AG04449 (cell line): ENCODE data around the gene SLCO2B1.

Experiments
- CTCF ChIA-PET: fragments of 350-600 bp; formaldehyde crosslinking; extraction: SDS; loops from one replicate; lab custom pipeline; 2021; ENCODE audit warnings: antibody characterized with exemption; lab: Yijun Ruan, JAX
- POLR2A ChIA-PET: fragments of 400-600, 350-600 bp; formaldehyde crosslinking; extraction: SDS; loops from one replicate; lab custom pipeline; 2020; ENCODE audit warnings: antibody characterized with exemption, inconsistent platforms; lab: Yijun Ruan, JAX
- DNase-seq: peaks from one replicate; pipeline ENCODE4 v3.0.0-alpha.2; 2010; ENCODE audit warnings: low read depth, low spot score
- H3K4me3 ChIP-seq: 2 replicates; pipeline ENCODE4 v1.5.1; 2011; ENCODE audit warnings: low read depth, mild to moderate bottlenecking, control low read depth, low read length
- TF ChIP-seq, protein P1 (sequence below): IDR thresholded peaks from one replicate; pipeline ENCODE4 v1.5.1; 2011; ENCODE audit warnings: mild to moderate bottlenecking, moderate library complexity, low read length, control low read depth, inconsistent platforms; ENCODE audit not compliant: insufficient read depth; ENCODE audit errors: missing control alignments

Gene SLCO2B1

DNA sequence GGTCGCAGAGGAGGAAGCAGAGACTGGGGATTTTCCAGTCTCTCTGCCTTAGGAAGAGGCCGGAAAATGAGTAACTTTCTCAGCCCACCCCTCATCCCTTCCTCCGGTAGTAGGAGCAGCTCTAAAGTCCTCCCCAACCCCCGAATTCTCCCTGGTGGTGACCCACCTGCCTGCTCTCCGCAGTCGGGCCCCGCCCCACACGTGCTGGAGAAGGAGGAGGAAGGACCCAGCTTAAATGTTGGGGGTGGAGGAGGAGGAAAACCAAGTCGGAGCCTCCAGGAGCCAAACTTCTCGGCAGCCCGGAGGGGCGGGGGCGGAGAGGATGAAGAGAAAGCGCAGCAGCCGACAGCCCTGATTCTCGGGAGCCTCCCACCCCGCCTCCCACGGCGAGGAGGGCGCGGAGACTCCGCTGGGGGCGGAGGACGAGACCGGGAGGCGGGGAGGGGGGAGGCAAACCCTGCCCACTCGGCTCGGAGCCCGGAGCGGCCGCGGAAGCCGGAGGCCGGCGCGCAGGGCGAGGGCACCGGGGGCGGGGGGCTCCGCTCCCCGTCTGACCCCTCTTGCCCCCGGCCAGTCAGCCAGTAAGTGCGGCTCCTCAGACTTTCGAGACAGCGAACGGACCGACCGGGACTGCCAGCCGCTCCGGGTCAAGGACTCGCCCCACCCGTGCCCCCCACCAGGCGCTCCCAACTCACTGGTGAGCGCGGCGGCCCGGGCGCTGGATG, 89.6 kb downstream of the SLCO2B1 start, which contains the start of gene TPBGL:
Gene TPBGL, plus strand, starts transcription at position 464 of the 725 bp plus-strand sequence. CDS start 276 bp downstream, outside the sequence.
- H3K4me3 ChIP-seq = peak within 1 kb of the TSS; percentile 50
- CTCF ChIA-PET = interaction anchor here (0.6 to 17.3 kb wide), 32 partner anchors 8 to 567 kb away, joined by 3 to 501 read pairs (median 6); partner anchors contain the start of gene SLCO2B1
- no peak for DNase-seq
- TF ChIP-seq, protein P1, sequence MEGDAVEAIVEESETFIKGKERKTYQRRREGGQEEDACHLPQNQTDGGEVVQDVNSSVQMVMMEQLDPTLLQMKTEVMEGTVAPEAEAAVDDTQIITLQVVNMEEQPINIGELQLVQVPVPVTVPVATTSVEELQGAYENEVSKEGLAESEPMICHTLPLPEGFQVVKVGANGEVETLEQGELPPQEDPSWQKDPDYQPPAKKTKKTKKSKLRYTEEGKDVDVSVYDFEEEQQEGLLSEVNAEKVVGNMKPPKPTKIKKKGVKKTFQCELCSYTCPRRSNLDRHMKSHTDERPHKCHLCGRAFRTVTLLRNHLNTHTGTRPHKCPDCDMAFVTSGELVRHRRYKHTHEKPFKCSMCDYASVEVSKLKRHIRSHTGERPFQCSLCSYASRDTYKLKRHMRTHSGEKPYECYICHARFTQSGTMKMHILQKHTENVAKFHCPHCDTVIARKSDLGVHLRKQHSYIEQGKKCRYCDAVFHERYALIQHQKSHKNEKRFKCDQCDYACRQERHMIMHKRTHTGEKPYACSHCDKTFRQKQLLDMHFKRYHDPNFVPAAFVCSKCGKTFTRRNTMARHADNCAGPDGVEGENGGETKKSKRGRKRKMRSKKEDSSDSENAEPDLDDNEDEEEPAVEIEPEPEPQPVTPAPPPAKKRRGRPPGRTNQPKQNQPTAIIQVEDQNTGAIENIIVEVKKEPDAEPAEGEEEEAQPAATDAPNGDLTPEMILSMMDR = no peak
- POLR2A ChIA-PET = no interaction called here

DNA sequence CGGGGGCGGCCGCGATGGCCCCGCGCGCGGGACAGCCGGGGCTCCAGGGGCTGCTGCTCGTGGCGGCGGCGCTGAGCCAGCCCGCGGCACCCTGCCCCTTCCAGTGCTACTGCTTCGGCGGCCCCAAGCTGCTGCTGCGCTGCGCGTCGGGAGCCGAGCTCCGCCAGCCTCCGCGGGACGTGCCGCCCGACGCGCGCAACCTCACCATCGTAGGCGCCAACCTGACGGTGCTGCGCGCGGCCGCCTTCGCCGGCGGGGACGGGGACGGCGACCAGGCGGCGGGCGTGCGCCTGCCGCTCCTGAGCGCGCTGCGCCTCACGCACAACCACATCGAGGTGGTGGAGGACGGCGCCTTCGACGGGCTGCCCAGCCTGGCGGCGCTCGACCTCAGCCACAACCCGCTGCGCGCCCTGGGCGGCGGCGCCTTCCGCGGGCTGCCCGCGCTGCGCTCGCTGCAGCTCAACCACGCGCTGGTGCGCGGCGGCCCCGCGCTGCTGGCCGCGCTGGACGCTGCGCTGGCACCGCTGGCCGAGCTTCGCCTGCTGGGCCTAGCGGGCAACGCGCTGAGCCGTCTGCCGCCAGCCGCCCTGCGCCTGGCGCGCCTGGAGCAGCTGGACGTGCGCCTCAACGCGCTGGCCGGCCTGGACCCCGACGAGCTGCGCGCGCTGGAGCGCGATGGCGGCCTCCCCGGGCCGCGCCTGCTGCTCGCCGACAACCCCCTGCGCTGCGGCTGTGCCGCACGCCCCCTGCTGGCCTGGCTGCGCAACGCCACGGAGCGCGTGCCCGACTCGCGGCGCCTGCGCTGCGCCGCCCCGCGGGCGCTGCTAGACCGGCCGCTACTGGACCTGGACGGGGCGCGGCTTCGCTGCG, 90.4 kb downstream of the SLCO2B1 start:
- POLR2A ChIA-PET = no interaction called here
- no peak for DNase-seq
- peak overlapping the region; percentile 62 for H3K4me3 ChIP-seq
- CTCF ChIA-PET = interaction anchor here (0.6 to 17.3 kb wide), 64 partner anchors 8 to 748 kb away, joined by 3 to 501 read pairs (median 4); partner anchors contain the start of genes LIPT2 and SLCO2B1
- TF ChIP-seq, protein P1 = peak; percentile 75

DNA sequence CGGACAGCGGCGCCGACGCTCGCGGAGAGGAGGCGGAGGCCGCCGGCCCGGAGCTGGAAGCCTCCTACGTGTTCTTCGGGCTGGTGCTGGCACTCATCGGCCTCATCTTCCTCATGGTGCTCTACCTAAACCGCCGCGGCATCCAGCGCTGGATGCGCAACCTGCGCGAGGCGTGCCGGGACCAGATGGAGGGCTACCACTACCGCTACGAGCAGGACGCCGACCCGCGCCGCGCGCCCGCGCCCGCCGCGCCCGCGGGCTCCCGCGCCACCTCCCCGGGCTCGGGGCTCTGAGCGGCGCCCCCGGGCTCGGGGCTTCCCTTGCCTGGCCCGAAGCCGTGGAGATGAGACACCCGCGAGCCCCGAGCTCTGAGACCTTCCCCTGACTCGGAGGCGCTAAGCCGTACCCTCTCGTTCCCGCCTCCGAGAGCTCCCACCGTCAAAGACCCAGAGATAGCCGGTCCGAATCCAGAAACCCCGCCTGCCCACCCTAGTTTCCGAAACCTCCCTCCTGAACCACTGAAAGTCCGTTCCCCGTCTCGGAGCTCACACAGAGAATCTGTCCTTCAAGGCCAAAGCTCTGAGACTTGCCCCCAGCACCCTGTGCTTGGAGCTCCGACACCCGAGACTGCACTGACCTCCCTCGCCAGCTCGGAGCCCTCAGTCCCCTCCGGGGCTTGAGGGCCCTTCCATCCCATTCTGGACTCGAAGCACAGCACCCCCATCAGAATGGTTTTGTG, 91.2 kb downstream of the SLCO2B1 start:
- ChIA-PET POLR2A (interaction anchor here (1.5 kb wide), 1 partner anchor 99 kb away, joined by 3 read pairs; no protein-coding TSS in a partner anchor), CTCF (interaction anchor here (0.6 to 17.3 kb wide), 60 partner anchors 7 to 749 kb away, joined by 3 to 501 read pairs (median 4); partner anchors contain the start of genes LIPT2 and SLCO2B1)
- H3K4me3 ChIP-seq = peak overlapping the region; percentile 62
- no peak for DNase-seq
- TF ChIP-seq, protein P1 = no peak

DNA sequence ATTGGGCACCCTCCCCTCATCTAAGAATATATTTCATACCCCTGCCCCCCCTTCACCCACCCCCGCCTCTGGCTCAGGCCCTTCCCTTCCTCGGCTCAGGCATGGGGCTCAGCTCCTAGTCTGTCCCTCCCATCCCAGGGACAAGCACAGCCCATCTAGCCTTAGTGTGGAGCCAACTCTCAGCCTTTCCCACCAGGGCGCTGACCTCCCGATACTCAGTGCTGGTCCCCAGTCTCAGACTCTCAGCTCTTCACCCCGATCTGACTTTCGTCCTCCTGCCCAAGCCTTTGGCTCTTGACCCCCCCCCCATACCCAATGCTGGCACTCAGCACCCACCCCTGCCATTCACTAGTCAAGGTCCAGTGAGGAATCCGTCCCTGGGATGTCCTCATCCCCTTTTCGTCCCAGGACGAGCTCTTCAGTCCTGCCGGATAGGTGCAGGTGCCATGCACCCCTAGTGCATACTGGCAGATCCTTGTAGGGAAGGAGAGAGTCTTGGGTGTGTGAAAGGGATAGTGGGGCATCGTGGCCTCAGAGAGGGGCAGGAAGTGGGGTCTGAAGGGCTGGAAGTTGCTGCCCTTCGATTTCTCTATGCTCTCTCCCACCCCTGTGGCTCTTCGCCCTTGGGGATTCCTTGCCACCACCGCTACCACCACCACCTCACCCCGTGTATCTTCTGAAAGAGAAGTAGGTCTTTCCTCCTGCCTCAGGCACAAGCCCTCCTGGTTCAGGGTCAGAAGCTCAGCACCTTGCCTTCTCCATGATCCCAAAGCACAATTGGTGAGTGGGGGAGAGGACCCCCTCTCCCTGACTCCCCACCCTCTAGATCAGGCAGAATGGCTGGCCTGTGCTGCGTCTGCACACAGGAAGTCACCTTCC, 92.1 kb downstream of the SLCO2B1 start:
- DNase-seq = no peak
- CTCF ChIA-PET = interaction anchor here (0.9 to 17.3 kb wide), 41 partner anchors 6 to 322 kb away, joined by 3 to 501 read pairs (median 5); partner anchors contain the start of gene SLCO2B1
- H3K4me3 ChIP-seq = no peak overlapping the region
- TF ChIP-seq, protein P1 = no peak
- POLR2A ChIA-PET = interaction anchor here (1.5 kb wide), 1 partner anchor 100 kb away, joined by 3 read pairs; no protein-coding TSS in a partner anchor
